Trophoblast cell (in vitro differentiated cells and primary cell): ENCODE measurements around the gene ATF4.

Source experiments
- DNase-seq, 2 donors: peaks; one replicate each; pipeline ENCODE4 v3.0.0-alpha.2; 2016
- H2AFZ ChIP-seq: 2 replicates; pipeline ENCODE4 v1.6.1; 2013; ENCODE audit warnings: low read length, moderate library complexity, mild to moderate bottlenecking; ENCODE audit not compliant: insufficient read depth, poor library complexity
- H2AK5ac ChIP-seq: 2 replicates; pipeline ENCODE4 v1.6.1; 2013; ENCODE audit warnings: mild to moderate bottlenecking, low read length
- H2BK120ac ChIP-seq: 2 replicates; pipeline ENCODE4 v1.6.1; 2013; ENCODE audit warnings: low read length, mild to moderate bottlenecking, moderate library complexity; ENCODE audit not compliant: insufficient read depth, poor library complexity
- H2BK12ac ChIP-seq: 2 replicates; pipeline ENCODE4 v1.6.1; 2013; ENCODE audit warnings: mild to moderate bottlenecking, low read length, moderate library complexity
- H2BK5ac ChIP-seq: 2 replicates; pipeline ENCODE4 v1.6.1; 2013; ENCODE audit warnings: low read length, low read depth, moderate library complexity, mild to moderate bottlenecking; ENCODE audit not compliant: poor library complexity
- H3K14ac ChIP-seq: 2 replicates; pipeline ENCODE4 v1.6.1; 2013; ENCODE audit warnings: mild to moderate bottlenecking, low read length
- H3K18ac ChIP-seq: 2 replicates; pipeline ENCODE4 v1.6.1; 2013; ENCODE audit warnings: mild to moderate bottlenecking, low read length
- H3K23ac ChIP-seq: 2 replicates; pipeline ENCODE4 v1.6.1; 2013; ENCODE audit warnings: low read length
- H3K27ac ChIP-seq: 2 replicates; pipeline ENCODE4 v1.5.1; 2013; ENCODE audit warnings: low read depth, mild to moderate bottlenecking, inconsistent platforms, low read length, moderate library complexity
- H3K27me3 ChIP-seq: 2 replicates; pipeline ENCODE4 v1.6.1; 2013; ENCODE audit warnings: inconsistent platforms, mild to moderate bottlenecking, low read length, moderate library complexity; ENCODE audit not compliant: insufficient read depth
- H3K36me3 ChIP-seq, 2 experiments: 1 replicate in 1 of 2; 2 replicates in 1 of 2; pipeline ENCODE4 v1.6.1; 2013; ENCODE audit warnings: low read length in 2 of 2, mild to moderate bottlenecking in 2 of 2, moderate library complexity in 1 of 2; ENCODE audit not compliant: insufficient read depth in 2 of 2, control insufficient read depth in 1 of 2
- H3K4ac ChIP-seq: 2 replicates; pipeline ENCODE4 v1.6.1; 2013; ENCODE audit warnings: low read depth, mild to moderate bottlenecking, low read length, moderate library complexity
- H3K4me1 ChIP-seq, 2 experiments: 1 replicate in 1 of 2; 2 replicates in 1 of 2; pipeline ENCODE4 v1.6.1; 2013; ENCODE audit warnings: low read length in 2 of 2, mild to moderate bottlenecking in 2 of 2, moderate library complexity in 1 of 2; ENCODE audit not compliant: insufficient read depth in 2 of 2, control insufficient read depth in 1 of 2
- H3K4me2 ChIP-seq: 2 replicates; pipeline ENCODE4 v1.6.1; 2013; ENCODE audit warnings: inconsistent platforms, mild to moderate bottlenecking, low read length, moderate library complexity
- H3K4me3 ChIP-seq: 2 replicates; pipeline ENCODE4 v1.5.1; 2013; ENCODE audit warnings: mild to moderate bottlenecking, low read depth, low read length, inconsistent platforms
- H3K79me1 ChIP-seq: one replicate; pipeline ENCODE4 v1.6.1; 2013; ENCODE audit warnings: low read length
- H3K79me2 ChIP-seq: 2 replicates; pipeline ENCODE4 v1.6.1; 2013; ENCODE audit warnings: low read length, mild to moderate bottlenecking; ENCODE audit not compliant: control insufficient read depth, insufficient read depth, poor library complexity
- H3K9ac ChIP-seq: 2 replicates; pipeline ENCODE4 v1.6.1; 2013; ENCODE audit warnings: mild to moderate bottlenecking, low read length
- H3K9me3 ChIP-seq: 2 replicates; pipeline ENCODE4 v1.6.1; 2013; ENCODE audit warnings: low read depth, mild to moderate bottlenecking, control low read depth, inconsistent platforms, low read length; ENCODE audit not compliant: insufficient read depth
- H4K12ac ChIP-seq: 2 replicates; pipeline ENCODE4 v1.6.1; 2013; ENCODE audit warnings: low read depth, mild to moderate bottlenecking, low read length, moderate library complexity
- H4K8ac ChIP-seq: 2 replicates; pipeline ENCODE4 v1.6.1; 2013; ENCODE audit warnings: low read depth, mild to moderate bottlenecking, low read length, moderate library complexity
- H4K91ac ChIP-seq: one replicate; pipeline ENCODE4 v1.6.1; 2013; ENCODE audit warnings: low read depth, mild to moderate bottlenecking, low read length, moderate library complexity
- WGBS: extraction: QIAGEN DNeasy Blood & Tissue Kit; methylation state at CpG from one replicate; pipeline ENCODE4 v1.1.7; 2013; ENCODE audit warnings: missing lambda C conversion rate; ENCODE audit not compliant: insufficient read length, insufficient coverage; ENCODE audit errors: extremely low coverage; 5-methylcytosine and 5-hydroxymethylcytosine counted together

The ATF4 gene

DNA sequence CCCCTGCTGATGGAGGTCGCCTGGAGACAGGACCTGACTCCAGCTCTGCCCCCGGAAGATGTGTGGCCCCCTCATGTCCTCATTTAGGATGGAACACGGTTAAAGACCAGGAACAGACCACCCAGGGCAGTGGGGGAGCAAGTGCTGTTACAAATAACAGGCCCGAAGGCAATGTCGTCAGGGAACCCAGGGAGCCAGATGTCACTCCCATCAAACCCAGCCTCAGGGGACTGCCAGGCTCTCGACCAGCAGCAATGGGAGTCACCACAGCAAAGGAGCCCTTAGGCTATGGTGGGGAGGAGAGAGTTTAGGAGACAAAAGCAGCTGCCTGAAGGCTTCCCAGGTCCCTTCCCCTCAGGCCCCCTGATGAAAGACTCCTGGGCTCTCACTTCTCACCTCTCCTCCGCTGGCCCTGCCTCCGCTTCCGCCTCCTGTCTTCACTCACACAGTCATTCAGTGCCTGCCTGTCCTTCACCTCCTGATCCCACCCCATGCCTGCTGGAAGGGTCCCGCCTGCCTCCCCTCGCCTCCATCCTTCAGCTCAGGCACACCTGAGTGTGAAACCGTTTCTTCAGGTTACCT is 7.8 kb downstream of the ATF4 start:
- no peak overlapping the region for H4K12ac ChIP-seq
- H3K4me3 ChIP-seq: no peak overlapping the region
- no peaks in the 10 kb centered on the region for H3K27me3 ChIP-seq
- peaks cover 7 to 26% of the 10 kb centered on the region in 2 experiments for H3K4me1 ChIP-seq
- no peak overlapping the region for H4K8ac ChIP-seq
- peaks cover 5% of the 10 kb centered on the region for H3K79me1 ChIP-seq
- H2BK12ac ChIP-seq: no peak overlapping the region
- H3K18ac ChIP-seq: no peak overlapping the region
- H3K23ac ChIP-seq: no peak overlapping the region
- DNase-seq: peak; percentile 98 to 100
- H3K79me2 ChIP-seq: peaks cover 9% of the 10 kb centered on the region
- no CpG with 5 or more reads among the region's 12 CpGs for WGBS
- H2BK5ac ChIP-seq: no peak overlapping the region
- peaks cover 31 to 41% of the 10 kb centered on the region in 2 experiments for H3K36me3 ChIP-seq
- H2BK120ac ChIP-seq: no peak overlapping the region
- H2AFZ ChIP-seq: no peak overlapping the region
- no peak overlapping the region for H2AK5ac ChIP-seq
- H4K91ac ChIP-seq: no peak overlapping the region
- peak overlapping the region; percentile 5 for H3K4me2 ChIP-seq
- H3K9me3 ChIP-seq: no peaks in the 10 kb centered on the region
- no peak overlapping the region for H3K4ac ChIP-seq
- peak overlapping the region; percentile 30 for H3K27ac ChIP-seq
- no peak overlapping the region for H3K14ac ChIP-seq
- no peak overlapping the region for H3K9ac ChIP-seq

DNA sequence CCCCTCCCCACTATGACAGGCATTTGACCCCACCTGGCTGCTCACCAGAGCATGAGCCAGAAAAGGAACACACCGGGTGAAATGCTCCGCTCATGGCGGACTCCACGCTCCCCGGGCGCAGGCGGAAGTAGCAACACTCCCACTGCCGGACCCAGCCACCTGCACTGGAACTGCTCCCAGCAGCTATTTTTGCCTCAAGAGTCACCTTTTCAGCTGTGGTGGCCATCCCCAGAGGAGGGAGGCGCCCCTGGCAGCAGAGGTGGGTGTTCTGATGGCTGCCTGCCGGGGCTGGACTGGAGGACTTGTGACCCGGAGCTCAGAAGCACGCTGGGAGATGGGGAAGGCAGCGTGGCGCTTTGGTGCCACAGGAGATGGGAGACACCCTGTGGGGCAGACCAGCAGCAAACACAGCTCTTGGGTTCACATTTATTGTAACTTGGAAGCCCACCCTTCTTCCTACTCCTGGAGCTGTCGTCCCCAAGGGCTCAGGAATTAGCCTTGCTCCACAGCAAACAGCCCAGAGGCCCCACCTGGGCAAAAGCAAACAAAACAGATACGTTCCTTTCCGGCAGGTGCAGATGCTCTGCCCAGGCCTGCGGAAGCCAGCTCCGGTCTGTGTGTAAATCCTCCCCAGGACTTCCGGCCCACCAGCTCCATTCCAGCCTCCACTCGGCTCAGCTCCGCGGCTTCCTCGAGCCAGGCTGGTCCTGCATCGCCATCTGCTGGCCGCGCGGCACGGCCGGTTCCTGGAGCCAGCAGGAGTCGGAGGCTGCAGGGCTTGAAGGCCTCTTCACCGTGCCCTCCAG is 8.5 kb downstream of the ATF4 start:
- Histone ChIP-seq H3K27me3 (no peaks in the 10 kb centered on the region), H3K4me3 (no peak overlapping the region), H3K79me1 (peaks cover 5% of the 10 kb centered on the region), H4K8ac (no peak overlapping the region), H3K18ac (no peak overlapping the region), H3K36me3 (peaks cover 26 to 37% of the 10 kb centered on the region in 2 experiments), H3K4me2 (no peak overlapping the region), H3K4me1 (peaks cover 7 to 22% of the 10 kb centered on the region in 2 experiments), H4K12ac (no peak overlapping the region), H3K9ac (no peak overlapping the region), H2BK12ac (no peak overlapping the region), H2AFZ (no peak overlapping the region), H3K79me2 (peaks cover 9% of the 10 kb centered on the region), H2AK5ac (no peak overlapping the region), H4K91ac (no peak overlapping the region), H2BK5ac (no peak overlapping the region), H3K23ac (no peak overlapping the region), H3K9me3 (no peaks in the 10 kb centered on the region), H2BK120ac (no peak overlapping the region), H3K4ac (no peak overlapping the region), H3K14ac (no peak overlapping the region), H3K27ac (no peak overlapping the region)
- WGBS: no CpG with 5 or more reads among the region's 32 CpGs
- peak; percentile 90 to 95 for DNase-seq

DNA sequence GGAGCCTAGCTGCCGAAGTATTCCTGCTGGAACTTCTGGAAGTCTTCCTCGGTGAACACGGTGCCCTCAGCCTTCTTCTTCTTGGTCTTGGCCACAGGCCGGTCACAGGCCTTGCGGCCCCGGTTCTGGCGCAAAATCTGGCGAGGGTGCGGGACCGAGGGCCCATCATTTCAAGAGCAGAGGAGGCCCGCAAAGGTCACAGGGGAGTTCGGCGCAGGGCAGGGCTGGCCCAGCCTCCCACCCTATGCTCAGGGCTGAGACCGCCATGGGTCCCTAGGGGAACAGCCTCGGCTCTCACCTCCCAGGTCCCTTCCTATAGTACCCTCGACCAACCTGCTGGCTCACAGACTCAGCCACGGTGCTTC is 9.1 kb downstream of the ATF4 start:
- peaks cover 5% of the 10 kb centered on the region for H3K79me1 ChIP-seq
- DNase-seq: no peak
- H3K9me3 ChIP-seq: no peaks in the 10 kb centered on the region
- no peak overlapping the region for H3K4ac ChIP-seq
- no peak overlapping the region for H3K9ac ChIP-seq
- H3K23ac ChIP-seq: no peak overlapping the region
- peaks cover 8 to 24% of the 10 kb centered on the region in 2 experiments for H3K4me1 ChIP-seq
- no peaks in the 10 kb centered on the region for H3K27me3 ChIP-seq
- H3K79me2 ChIP-seq: peaks cover 9% of the 10 kb centered on the region
- H4K91ac ChIP-seq: no peak overlapping the region
- no CpG with 5 or more reads among the region's 17 CpGs for WGBS
- no peak overlapping the region for H2AK5ac ChIP-seq
- H4K12ac ChIP-seq: no peak overlapping the region
- H4K8ac ChIP-seq: no peak overlapping the region
- H3K4me2 ChIP-seq: no peak overlapping the region
- H2BK120ac ChIP-seq: no peak overlapping the region
- H3K36me3 ChIP-seq: peaks cover 21 to 31% of the 10 kb centered on the region in 2 experiments
- peak overlapping the region; percentile 5 for H3K18ac ChIP-seq
- H2BK12ac ChIP-seq: no peak overlapping the region
- H2AFZ ChIP-seq: no peak overlapping the region
- no peak overlapping the region for H3K27ac ChIP-seq
- H3K14ac ChIP-seq: no peak overlapping the region
- H3K4me3 ChIP-seq: no peak overlapping the region
- no peak overlapping the region for H2BK5ac ChIP-seq

GRCh38 chr22:39530116-39530515 is 9.8 kb downstream of the ATF4 start:
- Histone ChIP-seq H3K9me3 (no peaks in the 10 kb centered on the region), H3K27ac (no peak overlapping the region), H3K79me2 (peaks cover 9% of the 10 kb centered on the region), H2BK5ac (no peak overlapping the region), H2AFZ (no peak overlapping the region), H3K9ac (no peak overlapping the region), H3K4me2 (no peak overlapping the region), H3K4me1 (peaks cover 10 to 29% of the 10 kb centered on the region in 2 experiments), H3K4ac (no peak overlapping the region), H3K79me1 (peaks cover 5% of the 10 kb centered on the region), H4K8ac (no peak overlapping the region), H2BK120ac (no peak overlapping the region), H3K27me3 (no peaks in the 10 kb centered on the region), H3K14ac (no peak overlapping the region), H3K18ac (no peak overlapping the region), H3K4me3 (no peak overlapping the region), H2BK12ac (no peak overlapping the region), H4K12ac (no peak overlapping the region), H3K36me3 (peaks cover 19 to 25% of the 10 kb centered on the region in 2 experiments), H3K23ac (no peak overlapping the region), H4K91ac (no peak overlapping the region), H2AK5ac (no peak overlapping the region)
- no peak for DNase-seq
- no CpG with 5 or more reads among the region's 6 CpGs for WGBS
